LNCAP (cell line): ENCODE data around the gene MAST4.

Experiments used
- CTCF ChIP-seq: fragments of 450-650 bp; IDR thresholded peaks from 2 replicates; pipeline ENCODE4 v1.5.1; 2017; ENCODE audit warnings: mild to moderate bottlenecking

Gene MAST4

GRCh38 chr5:66897356-66897755 is 301.2 kb downstream of the MAST4 start:
- TF ChIP-seq CTCF, result no peak

- no peak for TF ChIP-seq CTCF
These were observed 302.2 kb downstream of the MAST4 start for GRCh38 chr5:66898241-66898995.

DNA sequence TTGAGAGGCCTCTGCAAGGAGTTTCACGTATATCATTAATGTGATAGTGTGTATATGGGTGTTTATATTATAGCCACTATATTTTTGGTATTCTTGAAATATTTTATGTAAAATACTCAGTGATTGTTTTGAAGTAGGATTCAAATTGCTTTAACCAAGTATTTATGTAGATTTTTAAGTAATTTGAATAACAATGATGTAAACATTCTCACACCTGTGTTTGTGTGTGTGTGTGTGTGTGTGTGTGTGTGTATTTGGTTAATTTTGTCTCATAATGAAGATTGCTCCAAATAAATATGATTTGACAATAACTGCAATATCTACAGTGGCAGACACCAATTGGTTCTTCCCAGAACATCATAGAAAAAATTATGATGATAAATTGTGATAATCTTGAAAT is 307.0 kb downstream of the MAST4 start:
- no peak for TF ChIP-seq CTCF

- TF ChIP-seq CTCF, result no peak
These were observed 307.5 kb downstream of the MAST4 start for GRCh38 chr5:66903709-66904108.

DNA sequence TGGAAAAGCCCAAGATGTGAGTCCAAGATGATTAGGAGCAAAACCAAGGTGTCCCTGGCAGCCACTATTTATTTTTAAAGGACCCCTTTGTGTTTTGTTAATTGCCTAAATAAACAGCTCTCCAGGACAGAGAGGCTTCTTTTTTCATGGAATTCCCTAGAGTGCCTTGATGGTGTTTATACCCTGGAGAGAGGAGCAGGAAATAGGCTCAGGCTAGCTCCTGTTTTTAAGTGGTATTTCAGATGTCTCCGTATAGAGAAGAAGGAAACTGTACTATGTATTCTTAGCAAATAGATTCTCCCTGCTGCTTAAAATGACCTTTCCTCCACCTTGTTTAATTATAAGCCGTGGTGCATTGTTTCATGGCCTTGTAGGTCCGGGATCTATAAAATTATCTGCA is 308.0 kb downstream of the MAST4 start:
- no peak for TF ChIP-seq CTCF

DNA sequence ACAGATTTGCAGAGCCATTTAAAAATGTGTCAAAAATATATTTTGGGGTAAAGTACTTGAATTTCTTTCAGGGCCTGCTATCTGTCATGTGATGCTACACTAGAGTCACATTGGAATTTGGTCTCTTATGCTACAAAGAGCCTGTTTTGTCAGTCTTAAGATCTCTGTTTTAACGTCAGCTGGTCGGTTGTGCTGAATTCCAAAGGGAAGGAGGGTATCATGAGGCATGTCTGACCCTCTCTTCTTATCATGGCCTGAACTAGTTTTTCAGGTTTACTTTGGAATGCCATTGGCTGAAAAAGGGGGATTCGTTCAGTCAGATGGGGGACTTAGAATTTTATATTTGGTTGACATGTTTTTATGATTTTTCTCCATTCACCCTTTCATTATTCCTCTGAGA is 309.8 kb downstream of the MAST4 start:
- TF ChIP-seq CTCF, result no peak

DNA sequence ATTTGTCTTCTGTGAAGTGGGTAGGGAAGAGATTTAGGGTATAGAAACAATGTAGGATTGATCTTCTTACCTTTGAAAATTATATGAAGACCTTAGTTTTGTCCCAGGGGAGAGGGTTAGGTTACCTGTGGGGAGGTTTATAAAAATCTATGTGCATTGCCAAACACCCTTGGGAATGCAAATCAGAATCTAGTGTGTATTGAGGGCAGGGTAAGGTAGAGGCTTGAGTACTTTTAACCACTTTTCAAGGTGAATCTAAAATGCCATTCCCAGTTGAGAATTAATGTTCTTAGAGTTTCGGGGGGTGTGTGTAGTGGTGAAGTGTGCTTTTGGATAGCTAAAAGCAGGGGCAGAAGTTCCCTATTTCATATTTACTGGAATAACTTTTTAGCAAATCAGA is 312.0 kb downstream of the MAST4 start:
- TF ChIP-seq CTCF, result no peak

DNA sequence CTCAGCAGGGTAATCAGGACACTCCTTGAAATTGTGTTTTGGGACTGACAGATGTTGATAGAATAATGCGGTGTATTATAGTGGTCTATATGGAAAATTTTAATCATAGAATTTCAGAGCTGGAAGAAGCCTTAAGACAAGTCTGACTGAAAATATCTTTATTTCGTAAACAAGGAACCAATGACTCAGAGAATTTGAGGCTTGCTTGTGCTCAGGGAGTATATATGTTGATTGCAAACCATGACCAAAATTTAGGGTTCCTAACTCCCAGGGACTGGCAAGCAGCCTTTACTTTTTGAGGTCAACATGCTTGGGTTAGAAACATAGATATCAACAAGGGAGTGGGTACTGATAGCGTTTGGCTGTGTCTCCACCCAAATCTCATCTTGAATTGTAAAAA is 313.2 kb downstream of the MAST4 start:
- TF ChIP-seq CTCF, result no peak
